Liver (tissue), 9 donors: ENCODE measurements around the gene PDGFD. TPM values are rescaled to one million over a fixed set of nuclear protein-coding genes. Genes with fewer than 3 reads are reported as not detected.

Source experiments
- DNase-seq: peaks from one replicate; pipeline ENCODE4 v3.0.0-alpha.2; 2017; ENCODE audit warnings: low spot score
- H3K27ac ChIP-seq, 2 donors: one replicate each; pipeline ENCODE4 v1.7.0; 2013; ENCODE audit warnings: inconsistent platforms in 2 of 2, low read length in 2 of 2, control low read depth in 1 of 2, low read depth in 1 of 2, mild to moderate bottlenecking in 1 of 2
- H3K27me3 ChIP-seq, 4 donors: one replicate each; pipeline versions ENCODE4 v1.6.1 to v1.7.0; 2013; ENCODE audit warnings: low read length in 3 of 4, inconsistent platforms in 1 of 4, mild to moderate bottlenecking in 1 of 4, moderate library complexity in 1 of 4; ENCODE audit not compliant: control insufficient read depth in 4 of 4, insufficient read depth in 4 of 4
- H3K36me3 ChIP-seq, 4 donors: one replicate each; pipeline versions ENCODE4 v1.6.1 to v1.7.0; 2013; ENCODE audit warnings: low read length in 3 of 4, mild to moderate bottlenecking in 3 of 4, low read depth in 1 of 4, moderate library complexity in 1 of 4; ENCODE audit not compliant: control insufficient read depth in 4 of 4, insufficient read depth in 3 of 4
- H3K4me1 ChIP-seq, 4 donors: one replicate each; pipeline versions ENCODE4 v1.6.1 to v1.7.0; 2013; ENCODE audit warnings: low read length in 3 of 4, mild to moderate bottlenecking in 3 of 4, moderate library complexity in 1 of 4; ENCODE audit not compliant: control insufficient read depth in 4 of 4, insufficient read depth in 4 of 4
- H3K4me3 ChIP-seq, 3 donors: one replicate each; pipeline versions ENCODE4 v1.6.1 to v1.7.0; 2013; ENCODE audit warnings: low read length in 3 of 3, control low read depth in 1 of 3, low read depth in 1 of 3, mild to moderate bottlenecking in 1 of 3
- H3K9ac ChIP-seq, 2 donors: one replicate each; pipeline ENCODE4 v1.7.0; 2013; ENCODE audit warnings: low read length in 2 of 2, mild to moderate bottlenecking in 2 of 2, moderate library complexity in 2 of 2, control low read depth in 1 of 2, low read depth in 1 of 2
- H3K9me3 ChIP-seq, 4 donors: one replicate each; pipeline versions ENCODE4 v1.6.1 to v1.7.0; 2013; ENCODE audit warnings: low read length in 3 of 4; ENCODE audit not compliant: control insufficient read depth in 4 of 4
- EGR1 ChIP-seq, 2 donors: IDR thresholded peaks; 2 replicates each; pipeline ENCODE4 v1.6.1; 2016 to 2018; ENCODE audit warnings: antibody characterized with exemption in 2 of 2, low read depth in 2 of 2
- FOXA1 ChIP-seq: IDR thresholded peaks from 2 replicates; pipeline ENCODE4 v1.6.1; 2016; ENCODE audit warnings: antibody characterized with exemption
- FOXA2 ChIP-seq: IDR thresholded peaks from 2 replicates; pipeline ENCODE4 v1.6.1; 2016; ENCODE audit warnings: antibody characterized with exemption
- GABPA ChIP-seq, 2 donors: IDR thresholded peaks in 1 of 2; conservative IDR thresholded peaks in 1 of 2; 2 replicates each; pipeline ENCODE4 v1.6.1; 2016; ENCODE audit warnings: antibody characterized with exemption in 2 of 2, mild to moderate bottlenecking in 1 of 2, moderate library complexity in 1 of 2
- HNF4A ChIP-seq, 2 donors: conservative IDR thresholded peaks; 2 replicates each; pipeline ENCODE4 v1.6.1; 2016; ENCODE audit warnings: antibody characterized with exemption in 2 of 2, mild to moderate bottlenecking in 2 of 2
- HNF4G ChIP-seq: IDR thresholded peaks from 2 replicates; pipeline ENCODE4 v1.6.1; 2016; ENCODE audit warnings: antibody characterized with exemption
- JUND ChIP-seq, 2 donors: IDR thresholded peaks; 2 replicates each; pipeline ENCODE4 v1.6.1; 2016; ENCODE audit warnings: antibody characterized with exemption in 2 of 2
- NR2F2 ChIP-seq: IDR thresholded peaks from 2 replicates; pipeline ENCODE4 v1.6.1; 2016; ENCODE audit warnings: antibody characterized with exemption
- RAD21 ChIP-seq, 2 donors: IDR thresholded peaks; 2 replicates each; pipeline ENCODE4 v1.6.1; 2016; ENCODE audit warnings: antibody characterized with exemption in 2 of 2, mild to moderate bottlenecking in 2 of 2
- REST ChIP-seq: IDR thresholded peaks from 2 replicates; pipeline ENCODE4 v1.6.1; 2016; ENCODE audit warnings: antibody characterized with exemption, mild to moderate bottlenecking
- RXRA ChIP-seq, 2 donors: IDR thresholded peaks; 2 replicates each; pipeline ENCODE4 v1.6.1; 2017 to 2018; ENCODE audit warnings: antibody characterized with exemption in 2 of 2, mild to moderate bottlenecking in 1 of 2
- SP1 ChIP-seq: IDR thresholded peaks from 2 replicates; pipeline ENCODE4 v1.6.1; 2018; ENCODE audit warnings: antibody characterized with exemption, mild to moderate bottlenecking
- TAF1 ChIP-seq: conservative IDR thresholded peaks from 2 replicates; pipeline ENCODE4 v1.6.1; 2016; ENCODE audit warnings: antibody characterized with exemption, mild to moderate bottlenecking
- YY1 ChIP-seq: IDR thresholded peaks from 2 replicates; pipeline ENCODE4 v1.6.1; 2016; ENCODE audit warnings: antibody characterized with exemption, mild to moderate bottlenecking
- ZBTB33 ChIP-seq: IDR thresholded peaks from 2 replicates; pipeline ENCODE4 v1.6.1; 2016; ENCODE audit warnings: antibody characterized with exemption
- WGBS: extraction: QIAGEN DNeasy Blood & Tissue Kit; methylation state at CpG from one replicate; pipeline ENCODE4 v1.1.7; 2013; 5-methylcytosine and 5-hydroxymethylcytosine counted together
- polyA plus RNA-seq, 2 donors: library from polyadenylated mRNA; stranded (reverse) in 1 of 2; unstranded in 1 of 2; fragments of 200-250 nt in 1 of 2; fragments of >200 nt in 1 of 2; fragmentation: Nextera tagmentation in 1 of 2; extraction: Ambion mirVana in 1 of 2; gene quantifications; one replicate each; pipeline versions ENCODE4 v1.2.1 to v1.2.3, GENCODE V29; 2013 to 2015
- total RNA-seq, 2 donors: library from RNA; depleted of rRNA; stranded (reverse); fragments of >200 nt; gene quantifications; one replicate each; pipeline ENCODE4 v1.2.3, GENCODE V29; 2014
- TF ChIP-seq, protein P1 (sequence below): IDR thresholded peaks from 2 replicates; pipeline ENCODE4 v1.6.1; 2016; ENCODE audit warnings: antibody characterized with exemption
- TF ChIP-seq, protein P2 (sequence below): IDR thresholded peaks from 2 replicates; pipeline ENCODE4 v1.6.1; 2016; ENCODE audit warnings: antibody characterized with exemption
- TF ChIP-seq, protein P3 (sequence below): fragments of 150-350 bp; IDR thresholded peaks from 2 replicates; pipeline ENCODE4 v1.5.1; 2017; ENCODE audit warnings: improper control_type of control experiment, low read depth, low read length; ENCODE audit not compliant: missing input control
- donor health status: healthy.
- donor health status: healthy.
- donor health status: healthy.
- donor health status: healthy.
- donor health status: healthy.

The PDGFD gene
- total and polyA plus RNA-seq, 4 donors = 1.0 to 3.3 (median 2.1) TPM

DNA sequence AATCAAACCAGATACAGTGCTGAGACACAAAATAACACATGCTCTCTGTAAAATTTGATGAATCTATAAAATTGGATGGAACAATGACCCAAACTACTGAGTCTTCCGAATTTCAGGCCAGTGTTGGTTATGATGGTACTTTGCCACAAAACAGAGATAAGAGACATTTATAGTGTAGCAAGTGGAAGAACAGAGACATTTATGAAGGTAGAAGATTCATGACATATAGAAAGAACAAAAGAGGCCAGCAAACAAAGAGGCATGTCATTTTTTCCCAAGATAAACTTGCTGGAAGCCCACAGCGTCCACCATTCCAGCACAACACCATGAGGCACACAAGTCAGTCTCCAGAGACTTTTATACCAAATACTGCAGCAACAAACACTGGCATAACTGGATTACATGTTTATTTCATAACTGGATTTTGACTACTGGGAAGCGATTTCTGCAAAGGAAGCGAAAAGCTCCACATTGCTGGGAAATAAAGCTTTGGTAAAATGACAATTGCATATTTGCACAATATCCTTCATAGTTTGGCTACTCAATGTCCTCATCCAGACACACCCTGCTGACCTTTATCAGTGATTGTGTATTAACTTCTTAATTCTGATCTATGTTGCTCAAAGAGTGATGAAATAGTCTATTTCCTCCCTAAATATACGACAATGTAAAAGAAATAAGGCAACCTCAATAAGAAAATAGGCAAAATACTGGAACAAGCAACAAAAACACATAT is 110.0 kb downstream of the PDGFD start:
- H3K4me1 ChIP-seq = no peaks in the 10 kb centered on the region
- H3K27me3 ChIP-seq = no peaks in the 10 kb centered on the region
- no peak for DNase-seq
- TF ChIP-seq HNF4G (no peak), RXRA (IDR thresholded peaks at IDR 0.05) (no peak), NR2F2 (no peak), FOXA1 (no peak), HNF4A (conservative IDR thresholded peaks at IDR 0.05) (no peak), EGR1 (IDR thresholded peaks at IDR 0.05; ENCODE audit: low read depth in 2 of 2) (no peak), GABPA (IDR thresholded peaks at IDR 0.05 in 1 of 2, conservative IDR thresholded peaks at IDR 0.05 in 1 of 2) (no peak), SP1 (no peak), JUND (IDR thresholded peaks at IDR 0.05) (no peak), ZBTB33 (no peak), REST (no peak), TAF1 (no peak), YY1 (no peak), RAD21 (IDR thresholded peaks at IDR 0.05) (no peak), FOXA2 (no peak)
- TF ChIP-seq, protein P1, sequence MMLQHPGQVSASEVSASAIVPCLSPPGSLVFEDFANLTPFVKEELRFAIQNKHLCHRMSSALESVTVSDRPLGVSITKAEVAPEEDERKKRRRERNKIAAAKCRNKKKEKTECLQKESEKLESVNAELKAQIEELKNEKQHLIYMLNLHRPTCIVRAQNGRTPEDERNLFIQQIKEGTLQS = no peak
- TF ChIP-seq, protein P2, sequence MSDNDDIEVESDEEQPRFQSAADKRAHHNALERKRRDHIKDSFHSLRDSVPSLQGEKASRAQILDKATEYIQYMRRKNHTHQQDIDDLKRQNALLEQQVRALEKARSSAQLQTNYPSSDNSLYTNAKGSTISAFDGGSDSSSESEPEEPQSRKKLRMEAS = no peak
- TF ChIP-seq, protein P3, sequence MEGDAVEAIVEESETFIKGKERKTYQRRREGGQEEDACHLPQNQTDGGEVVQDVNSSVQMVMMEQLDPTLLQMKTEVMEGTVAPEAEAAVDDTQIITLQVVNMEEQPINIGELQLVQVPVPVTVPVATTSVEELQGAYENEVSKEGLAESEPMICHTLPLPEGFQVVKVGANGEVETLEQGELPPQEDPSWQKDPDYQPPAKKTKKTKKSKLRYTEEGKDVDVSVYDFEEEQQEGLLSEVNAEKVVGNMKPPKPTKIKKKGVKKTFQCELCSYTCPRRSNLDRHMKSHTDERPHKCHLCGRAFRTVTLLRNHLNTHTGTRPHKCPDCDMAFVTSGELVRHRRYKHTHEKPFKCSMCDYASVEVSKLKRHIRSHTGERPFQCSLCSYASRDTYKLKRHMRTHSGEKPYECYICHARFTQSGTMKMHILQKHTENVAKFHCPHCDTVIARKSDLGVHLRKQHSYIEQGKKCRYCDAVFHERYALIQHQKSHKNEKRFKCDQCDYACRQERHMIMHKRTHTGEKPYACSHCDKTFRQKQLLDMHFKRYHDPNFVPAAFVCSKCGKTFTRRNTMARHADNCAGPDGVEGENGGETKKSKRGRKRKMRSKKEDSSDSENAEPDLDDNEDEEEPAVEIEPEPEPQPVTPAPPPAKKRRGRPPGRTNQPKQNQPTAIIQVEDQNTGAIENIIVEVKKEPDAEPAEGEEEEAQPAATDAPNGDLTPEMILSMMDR = no peak
- no peaks in the 10 kb centered on the region for H3K9me3 ChIP-seq
- no peak overlapping the region for H3K27ac ChIP-seq
- H3K36me3 ChIP-seq = no peaks in the 10 kb centered on the region
- H3K4me3 ChIP-seq = no peak overlapping the region
- no peak overlapping the region for H3K9ac ChIP-seq
- WGBS = 69% methylated on average over 5 of the region's 5 CpGs
